ENCODE measurements around the gene TNS1. TPM values are rescaled to one million over a fixed set of nuclear protein-coding genes. Genes with fewer than 3 reads are reported as not detected.

The TNS1 gene
- total RNA-seq, 6 experiments from 2014 or later = 113 to 139 (median 126) TPM

DNA sequence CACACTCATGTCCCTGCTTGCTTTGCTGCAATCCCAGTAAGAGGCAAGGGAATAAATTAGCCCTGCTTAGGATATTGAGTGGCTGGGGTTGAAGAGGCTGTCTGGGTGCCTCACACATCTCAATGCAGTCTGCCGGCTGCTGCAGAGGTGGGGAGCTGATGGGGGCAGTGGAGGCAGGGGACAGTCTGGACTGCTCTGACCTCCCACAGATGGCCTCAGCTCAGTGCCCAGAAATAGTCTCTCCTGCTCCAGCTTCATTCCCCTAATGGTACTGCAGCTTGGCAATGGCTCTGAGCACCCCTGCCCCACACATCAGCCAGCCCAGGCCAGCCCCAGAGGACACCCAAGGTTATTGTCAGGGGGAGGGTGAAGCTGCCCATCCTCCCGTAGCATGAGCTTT lies 21.5 kb upstream of the TNS1 start:
- Mint-ChIP-seq H3K27me3 (ENCODE audit: insufficient read depth) (peaks cover 10% of the 10 kb centered on the region), H3K9me3 (no peaks in the 10 kb centered on the region), H3K4me1 (ENCODE audit: low read depth) (no peaks in the 10 kb centered on the region), H3K36me3 (ENCODE audit: low read depth) (no peaks in the 10 kb centered on the region), H3K27ac (no peak overlapping the region), H3K4me3 (no peak overlapping the region)
- TF ChIP-seq, protein P1, sequence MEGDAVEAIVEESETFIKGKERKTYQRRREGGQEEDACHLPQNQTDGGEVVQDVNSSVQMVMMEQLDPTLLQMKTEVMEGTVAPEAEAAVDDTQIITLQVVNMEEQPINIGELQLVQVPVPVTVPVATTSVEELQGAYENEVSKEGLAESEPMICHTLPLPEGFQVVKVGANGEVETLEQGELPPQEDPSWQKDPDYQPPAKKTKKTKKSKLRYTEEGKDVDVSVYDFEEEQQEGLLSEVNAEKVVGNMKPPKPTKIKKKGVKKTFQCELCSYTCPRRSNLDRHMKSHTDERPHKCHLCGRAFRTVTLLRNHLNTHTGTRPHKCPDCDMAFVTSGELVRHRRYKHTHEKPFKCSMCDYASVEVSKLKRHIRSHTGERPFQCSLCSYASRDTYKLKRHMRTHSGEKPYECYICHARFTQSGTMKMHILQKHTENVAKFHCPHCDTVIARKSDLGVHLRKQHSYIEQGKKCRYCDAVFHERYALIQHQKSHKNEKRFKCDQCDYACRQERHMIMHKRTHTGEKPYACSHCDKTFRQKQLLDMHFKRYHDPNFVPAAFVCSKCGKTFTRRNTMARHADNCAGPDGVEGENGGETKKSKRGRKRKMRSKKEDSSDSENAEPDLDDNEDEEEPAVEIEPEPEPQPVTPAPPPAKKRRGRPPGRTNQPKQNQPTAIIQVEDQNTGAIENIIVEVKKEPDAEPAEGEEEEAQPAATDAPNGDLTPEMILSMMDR (IDR thresholded peaks at IDR 0.05) = no peak
- DNase-seq = no peak

DNA sequence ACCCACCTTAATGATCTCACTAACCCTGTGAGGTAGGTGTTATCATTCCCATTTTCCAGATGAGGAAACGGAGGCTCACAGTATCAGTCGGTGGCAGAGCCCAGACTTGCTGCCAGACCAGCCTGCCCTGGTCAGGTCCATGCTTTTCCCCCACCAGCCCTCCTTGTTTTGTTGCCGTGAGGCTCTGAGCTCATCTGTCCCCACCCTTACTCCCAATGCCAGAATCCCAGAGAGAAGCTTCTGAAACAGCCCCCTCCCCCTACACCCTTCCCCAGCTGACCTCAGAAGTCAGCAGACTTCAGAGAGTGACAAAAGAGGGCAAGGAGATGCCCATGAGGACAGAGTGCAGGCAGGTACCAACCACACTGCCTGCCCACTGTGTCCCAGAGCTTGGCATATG lies 20.8 kb upstream of the TNS1 start:
- Mint-ChIP-seq H3K36me3 (ENCODE audit: low read depth) (no peaks in the 10 kb centered on the region), H3K27me3 (ENCODE audit: insufficient read depth) (peaks cover 10% of the 10 kb centered on the region), H3K9me3 (no peaks in the 10 kb centered on the region), H3K4me1 (ENCODE audit: low read depth) (no peaks in the 10 kb centered on the region), H3K4me3 (no peak overlapping the region), H3K27ac (no peak overlapping the region)
- TF ChIP-seq, protein P1 (IDR thresholded peaks at IDR 0.05) = no peak
- no peak for DNase-seq

DNA sequence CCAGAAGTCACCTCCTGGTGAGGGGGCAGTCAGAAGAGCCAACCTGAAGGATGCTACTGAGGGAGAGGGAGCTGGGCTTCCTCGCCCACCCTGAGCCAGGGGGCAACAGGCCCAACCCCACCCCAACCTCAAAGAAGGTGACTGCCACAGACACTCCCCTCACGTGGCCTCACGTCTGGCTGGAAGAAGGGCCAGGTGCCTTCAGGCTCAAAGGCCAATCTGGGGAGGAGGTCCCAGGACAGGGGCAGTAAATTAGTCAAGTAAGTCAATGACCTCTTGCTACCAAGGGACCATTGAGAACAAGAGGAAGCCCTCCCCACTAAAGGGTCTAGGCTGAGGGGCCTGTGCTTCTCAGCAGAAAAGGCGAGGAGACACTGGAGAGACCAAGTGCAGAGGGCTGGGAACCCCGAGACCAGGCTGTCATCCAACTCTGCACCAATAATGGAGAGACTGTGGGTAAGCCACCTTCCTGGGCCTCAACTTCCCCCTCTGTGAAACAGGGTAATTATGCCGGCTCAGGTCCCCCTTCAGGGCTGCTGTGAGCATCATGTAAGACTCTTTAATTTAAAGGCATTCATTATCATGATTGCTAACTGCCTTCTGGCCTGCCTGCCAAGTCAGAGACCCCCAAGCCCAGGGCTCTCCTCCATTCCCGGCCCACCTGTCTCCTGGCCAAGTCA lies 20.2 kb upstream of the TNS1 start:
- Mint-ChIP-seq H3K27me3 (ENCODE audit: insufficient read depth) (peaks cover 8% of the 10 kb centered on the region), H3K36me3 (ENCODE audit: low read depth) (no peaks in the 10 kb centered on the region), H3K4me3 (no peak overlapping the region), H3K4me1 (ENCODE audit: low read depth) (no peaks in the 10 kb centered on the region), H3K27ac (no peak overlapping the region), H3K9me3 (no peaks in the 10 kb centered on the region)
- DNase-seq = no peak
- TF ChIP-seq, protein P1 (IDR thresholded peaks at IDR 0.05) = no peak

DNA sequence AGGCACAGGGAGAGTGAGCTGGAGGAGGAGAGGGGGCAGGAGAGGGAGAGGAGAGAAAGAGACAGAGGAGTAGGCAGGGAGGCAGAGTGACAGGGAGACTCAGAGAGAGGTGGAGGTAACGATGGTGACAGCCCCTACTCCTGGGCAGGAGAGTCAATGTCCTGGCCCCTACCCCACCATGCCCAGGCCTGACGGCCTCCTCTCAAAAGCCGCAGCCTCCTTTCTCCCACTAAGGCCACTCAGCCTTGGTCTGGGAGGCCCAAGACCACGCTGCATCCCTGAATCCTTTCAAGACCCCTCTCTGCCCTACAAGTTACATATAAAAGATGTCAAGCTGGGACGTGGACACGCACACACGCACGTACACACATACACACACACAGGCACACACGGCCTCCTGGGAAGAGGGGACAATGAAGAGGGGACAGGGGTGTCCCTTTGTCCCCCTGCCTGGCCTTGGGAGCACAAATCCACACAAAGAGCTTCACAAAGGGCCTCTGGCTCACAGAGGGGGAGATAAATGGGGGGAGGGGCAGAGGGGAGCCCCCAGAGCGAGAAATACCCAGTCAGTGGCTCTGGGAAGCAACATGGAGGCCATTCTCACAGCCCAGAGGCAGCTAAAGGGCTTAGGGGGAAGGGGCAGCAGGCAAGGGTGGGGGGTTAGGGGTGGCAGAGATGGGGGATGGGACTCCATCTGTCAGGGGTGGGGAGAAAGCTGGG lies 19.5 kb upstream of the TNS1 start:
- Mint-ChIP-seq H3K9me3 (no peaks in the 10 kb centered on the region), H3K27ac (no peak overlapping the region), H3K4me1 (ENCODE audit: low read depth) (no peaks in the 10 kb centered on the region), H3K27me3 (ENCODE audit: insufficient read depth) (peaks cover 12% of the 10 kb centered on the region), H3K36me3 (ENCODE audit: low read depth) (no peaks in the 10 kb centered on the region), H3K4me3 (no peak overlapping the region)
- no peak for DNase-seq
- TF ChIP-seq, protein P1 (IDR thresholded peaks at IDR 0.05) = no peak

DNA sequence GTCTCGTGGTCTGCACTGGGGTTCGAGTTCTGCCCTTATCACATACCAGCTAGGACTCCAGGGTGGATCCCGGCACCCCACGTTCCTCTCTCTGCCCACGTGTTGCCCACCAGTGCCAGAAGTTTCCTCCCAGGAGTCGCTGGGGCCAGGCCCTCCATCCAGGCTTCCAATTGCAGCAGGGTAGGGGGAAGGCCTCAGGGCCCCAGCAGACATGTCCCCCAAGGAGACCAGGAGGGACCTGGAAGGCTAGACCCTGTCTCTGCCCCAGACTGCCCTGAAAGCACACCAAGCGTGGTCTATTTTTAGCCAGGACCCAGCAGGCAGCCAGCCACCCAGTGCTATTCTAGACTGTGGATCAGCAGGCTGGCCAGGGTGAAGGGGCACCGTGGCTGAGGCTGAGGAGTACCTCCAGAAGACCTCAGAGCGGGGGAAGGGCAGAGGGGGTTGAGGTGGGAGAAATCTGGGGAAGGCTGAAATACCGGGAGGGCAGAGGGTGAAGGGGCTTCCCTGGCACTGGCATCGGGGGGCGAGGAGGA lies 18.8 kb upstream of the TNS1 start:
- Mint-ChIP-seq H3K4me1 (ENCODE audit: low read depth) (no peaks in the 10 kb centered on the region), H3K36me3 (ENCODE audit: low read depth) (no peaks in the 10 kb centered on the region), H3K9me3 (no peaks in the 10 kb centered on the region), H3K27me3 (ENCODE audit: insufficient read depth) (peaks cover 12% of the 10 kb centered on the region), H3K4me3 (no peak overlapping the region), H3K27ac (no peak overlapping the region)
- TF ChIP-seq, protein P1 (IDR thresholded peaks at IDR 0.05) = no peak
- DNase-seq = no peak

Measured in HFFc6 (cell line).